ENCODE data around the gene RUBCN. TPM values are rescaled to one million over a fixed set of nuclear protein-coding genes. Genes with fewer than 3 reads are reported as not detected.

Gene RUBCN
- total and polyA plus RNA-seq, 9 of the 15 experiments (the other 6 are each of a cell fraction or from before 2014, with no cell fraction given): 8.4 to 24.0 (median 11.9) TPM

DNA sequence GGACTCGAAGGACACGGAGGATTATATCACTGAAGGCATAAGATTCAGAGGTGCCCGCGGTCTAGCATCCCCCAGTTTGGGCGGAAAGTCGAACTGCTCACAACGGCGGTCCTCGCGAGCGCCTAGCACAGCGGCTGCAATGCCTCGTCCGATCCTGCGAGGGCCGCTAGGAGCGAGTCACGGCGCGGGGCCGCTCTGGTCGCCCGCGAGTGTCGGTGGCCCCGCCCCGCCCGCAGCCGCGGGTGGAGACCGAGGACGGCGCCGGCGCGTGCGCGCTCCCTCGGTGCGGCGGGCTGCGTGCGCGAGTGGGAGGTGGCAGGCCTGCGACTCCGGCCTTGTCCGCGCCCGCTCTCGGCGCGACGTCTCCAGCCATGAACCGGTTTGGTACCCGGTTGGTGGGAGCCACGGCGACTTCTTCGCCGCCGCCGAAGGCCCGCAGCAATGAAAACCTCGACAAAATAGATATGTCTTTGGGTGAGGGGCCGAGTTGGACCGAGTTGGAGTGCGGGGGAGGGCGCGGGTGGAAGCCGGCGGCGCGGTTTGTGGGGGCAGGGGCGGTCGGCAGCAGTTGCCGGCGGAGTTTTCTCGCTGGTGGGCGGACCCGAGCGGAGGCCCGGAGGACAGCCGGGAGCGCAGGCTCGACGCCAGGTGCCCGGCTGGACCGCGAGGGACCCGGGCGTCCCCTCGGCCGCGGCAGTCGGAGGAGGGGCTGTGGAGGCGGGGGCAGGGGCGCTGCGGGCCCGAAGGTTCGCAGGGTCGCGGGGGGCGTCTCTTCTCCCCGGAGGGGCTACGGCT is 13.1 kb upstream of the RUBCN start, which contains the start of gene FYTTD1 (continued):
- TF ChIP-seq DDX20 (tag; IDR thresholded peaks at IDR 0.05; ENCODE audit: low read depth) (no peak), YY1 (IDR thresholded peaks at IDR 0.05; ENCODE audit: borderline replicate concordance in 1 of 3, control insufficient read depth in 1 of 3, extremely low read depth in 1 of 3, insufficient read depth in 3 of 3, insufficient read length in 1 of 3, insufficient replicate concordance in 2 of 3, low read depth in 1 of 3, low read length in 2 of 3) (peak in 1 of 3 experiments; percentile 62), MEF2D (tag; conservative IDR thresholded peaks at IDR 0.05; ENCODE audit: low read depth) (no peak), FOXJ3 (CRISPR knock-in tag; IDR thresholded peaks at IDR 0.05) (no peak), POLR2H (tag; IDR thresholded peaks at IDR 0.05; ENCODE audit: low read depth) (peak; percentile 43; the same call in 1 of the 2 replicates), TEAD4 (IDR thresholded peaks at IDR 0.05; ENCODE audit: low read length) (peak; percentile 6; the same call in 1 of the 2 replicates), TEAD4 (CRISPR knock-in tag; IDR thresholded peaks at IDR 0.05; ENCODE audit: borderline replicate concordance) (no peak), L3MBTL2 (IDR thresholded peaks at IDR 0.05) (peak; percentile 98), CBX8 (IDR thresholded peaks at IDR 0.05; ENCODE audit: borderline replicate concordance, extremely low read depth, low read depth, low read length, poor library complexity, severe bottlenecking) (no peak), MXI1 (IDR thresholded peaks at IDR 0.05; ENCODE audit: low read depth, low read length) (no peak), BCOR (IDR thresholded peaks at IDR 0.05) (0 out of 2 replicates have a peak, but pooled peaks have one; percentile 4), ZBTB2 (IDR thresholded peaks at IDR 0.05) (0 out of 2 replicates have a peak, but pooled peaks have one; percentile 73), SRSF9 (IDR thresholded peaks at IDR 0.05; ENCODE audit: borderline replicate concordance, low read depth, low read length) (no peak), ZNF75A (CRISPR knock-in tag; IDR thresholded peaks at IDR 0.05) (no peak), ZNF239 (CRISPR knock-in tag; IDR thresholded peaks at IDR 0.05) (no peak)
- TF ChIP-seq, protein P1, sequence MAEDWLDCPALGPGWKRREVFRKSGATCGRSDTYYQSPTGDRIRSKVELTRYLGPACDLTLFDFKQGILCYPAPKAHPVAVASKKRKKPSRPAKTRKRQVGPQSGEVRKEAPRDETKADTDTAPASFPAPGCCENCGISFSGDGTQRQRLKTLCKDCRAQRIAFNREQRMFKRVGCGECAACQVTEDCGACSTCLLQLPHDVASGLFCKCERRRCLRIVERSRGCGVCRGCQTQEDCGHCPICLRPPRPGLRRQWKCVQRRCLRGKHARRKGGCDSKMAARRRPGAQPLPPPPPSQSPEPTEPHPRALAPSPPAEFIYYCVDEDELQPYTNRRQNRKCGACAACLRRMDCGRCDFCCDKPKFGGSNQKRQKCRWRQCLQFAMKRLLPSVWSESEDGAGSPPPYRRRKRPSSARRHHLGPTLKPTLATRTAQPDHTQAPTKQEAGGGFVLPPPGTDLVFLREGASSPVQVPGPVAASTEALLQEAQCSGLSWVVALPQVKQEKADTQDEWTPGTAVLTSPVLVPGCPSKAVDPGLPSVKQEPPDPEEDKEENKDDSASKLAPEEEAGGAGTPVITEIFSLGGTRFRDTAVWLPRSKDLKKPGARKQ (CRISPR knock-in tag; IDR thresholded peaks at IDR 0.05): no peak
- TF ChIP-seq, protein P2, sequence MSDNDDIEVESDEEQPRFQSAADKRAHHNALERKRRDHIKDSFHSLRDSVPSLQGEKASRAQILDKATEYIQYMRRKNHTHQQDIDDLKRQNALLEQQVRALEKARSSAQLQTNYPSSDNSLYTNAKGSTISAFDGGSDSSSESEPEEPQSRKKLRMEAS (CRISPR knock-in tag; IDR thresholded peaks at IDR 0.05): peak; percentile 56
